ENCODE data around the gene TRIM45.

DNA sequence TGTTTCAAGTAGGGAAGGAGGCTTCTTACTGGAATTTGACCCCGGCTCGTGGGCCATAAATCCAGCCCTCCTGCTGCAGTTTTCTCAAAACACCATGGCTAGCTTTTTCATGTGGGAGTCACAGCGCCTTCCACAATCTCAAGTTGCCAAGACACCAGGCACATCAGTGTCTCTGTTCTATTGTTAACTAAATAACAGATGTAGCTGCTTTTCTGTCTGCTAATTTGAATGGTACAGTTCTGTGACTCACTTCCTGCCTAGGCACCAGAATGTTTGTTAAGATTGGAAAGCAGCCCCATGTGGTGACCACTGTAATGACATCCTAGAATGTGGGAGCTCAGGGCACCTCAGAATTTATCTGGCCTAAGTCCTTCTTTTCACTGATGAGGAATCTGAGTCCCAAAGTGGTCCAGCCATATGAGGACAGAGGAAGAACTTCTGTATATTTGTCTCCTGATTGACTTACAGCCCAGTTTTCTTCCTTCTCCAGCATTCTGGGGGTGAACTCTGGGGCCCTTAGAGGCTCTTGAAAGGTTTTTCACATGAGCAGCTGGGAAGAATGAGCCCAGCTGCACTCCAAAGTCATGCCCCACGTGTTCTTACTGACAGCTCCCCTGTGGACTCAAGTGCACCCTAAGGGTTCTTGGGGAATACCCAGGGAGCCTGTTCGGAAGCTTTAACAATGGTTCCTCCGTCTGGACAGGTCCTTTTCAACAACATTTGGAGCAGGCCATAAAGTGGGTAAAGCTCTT, 27.5 kb downstream of the TRIM45 start:
- TF ChIP-seq GATA3 (IDR thresholded peaks at IDR 0.05; ENCODE audit: low read depth, low read length) (no peak), GATA2 (IDR thresholded peaks at IDR 0.05; ENCODE audit: low read depth, low read length) (no peak)
